Transverse colon (tissue), 4 donors: ENCODE data around the gene HDAC4. TPM values are rescaled to one million over a fixed set of nuclear protein-coding genes. Genes with fewer than 3 reads are reported as not detected.

ENCODE experiments used
- DNase-seq: peaks from one replicate; pipeline ENCODE4 v3.0.0-alpha.2; 2019
- H3K27ac ChIP-seq, 4 donors: fragments of 200-600 bp; sonication (generic); 2 replicates each; pipeline ENCODE4 v1.5.1; 2016 to 2018; ENCODE audit warnings: inconsistent platforms in 4 of 4
- H3K27me3 ChIP-seq: fragments of 200-600 bp; sonication (generic); 2 replicates; pipeline ENCODE4 v1.5.1; 2017; ENCODE audit warnings: inconsistent platforms
- H3K36me3 ChIP-seq, 4 donors: fragments of 200-600 bp; sonication (generic); 2 replicates each; pipeline ENCODE4 v1.5.1; 2017 to 2019; ENCODE audit warnings: inconsistent platforms in 4 of 4
- H3K4me1 ChIP-seq, 4 donors: fragments of 200-600 bp; sonication (generic); 2 replicates each; pipeline ENCODE4 v1.5.1; 2017 to 2020; ENCODE audit warnings: inconsistent platforms in 4 of 4
- H3K4me3 ChIP-seq, 4 donors: fragments of 200-600 bp; sonication (generic); 1 replicate in 1 of 4; 2 replicates in 3 of 4; pipeline versions ENCODE4 v1.5.1 to v1.6.1; 2017 to 2019; ENCODE audit warnings: inconsistent platforms in 4 of 4
- H3K9me3 ChIP-seq, 2 donors: fragments of 200-600 bp; sonication (generic); 2 replicates each; pipeline ENCODE4 v1.5.1; 2017 to 2019; ENCODE audit warnings: inconsistent platforms in 2 of 2
- CTCF ChIP-seq, 5 experiments: fragments of 200-600 bp in 3 of 5; fragments of 450-650 bp in 2 of 5; sonication (generic) in 3 of 5; IDR thresholded peaks; 1 replicate in 2 of 5; 2 replicates in 3 of 5; pipeline ENCODE4 v1.5.1; 2016 to 2017; ENCODE audit warnings: antibody characterized with exemption in 5 of 5, inconsistent platforms in 3 of 5, mild to moderate bottlenecking in 2 of 5, moderate library complexity in 1 of 5
- EP300 ChIP-seq: sonication (generic); formaldehyde crosslinking; IDR thresholded peaks from one replicate; pipeline ENCODE4 v1.6.1; 2017; ENCODE audit warnings: antibody characterized with exemption, low read depth
- POLR2A ChIP-seq: fragments of 450-650 bp; IDR thresholded peaks from one replicate; pipeline ENCODE4 v1.6.1; 2016; ENCODE audit warnings: antibody characterized with exemption, mild to moderate bottlenecking, moderate library complexity
- POLR2AphosphoS5 ChIP-seq, 3 donors: sonication (generic); formaldehyde crosslinking; IDR thresholded peaks; one replicate each; pipeline ENCODE4 v1.6.1; 2016; ENCODE audit warnings: antibody characterized with exemption in 3 of 3
- WGBS, 2 donors: methylation state at CpG; one replicate each; pipeline ENCODE4 v1.1.5; 2018; ENCODE audit warnings: low coverage in 1 of 2; 5-methylcytosine and 5-hydroxymethylcytosine counted together
- in situ Hi-C, 4 donors: fragments of 200-750 bp; cut with MboI; loops; one replicate each; pipeline versions ENCODE4 v1.15.0 to v1.15.1; 2017; ENCODE audit warnings: low sequenced_read_pairs in 3 of 4, low pct_ligation_motif_present in 1 of 4, low pct_unique_long_range_greater_than_20kb in 1 of 4
- intact Hi-C: fragments of 100-400 bp; cut with DNase I; formaldehyde crosslinking; loops from one replicate; pipeline ENCODE4 v1.15.1; 2023; ENCODE audit warnings: low total_unique reads
- total RNA-seq, 4 donors: library from RNA; depleted of rRNA; stranded (reverse); fragments of >200 nt; gene quantifications; one replicate each; pipeline ENCODE4 v1.1.0, GENCODE V29; 2016

HDAC4 gene
- total RNA-seq, 4 donors from 2014 or later, result 33.9 to 192 (median 112) TPM

- in situ Hi-C loops (no loop called here), intact Hi-C loops (loop anchor here (10.0 kb wide), 1 partner anchor 297 kb away; the partner anchor contains the start of gene HDAC4)
- DNase-seq, result no peak
- no peak overlapping the region for H3K4me3 ChIP-seq
- no peak for TF ChIP-seq POLR2A
- H3K27me3 ChIP-seq, result no peaks in the 10 kb centered on the region
- H3K4me1 ChIP-seq, result peaks cover 6 to 18% (median 10%) of the 10 kb centered on the region in 4 donors
- no peak overlapping the region for H3K27ac ChIP-seq
- WGBS, 2 donors, result 97% methylated on average over 26 of the region's 26 CpGs; no CpG with 5 or more reads in 1 of the 2 donors
- H3K36me3 ChIP-seq, result peaks cover 0 to 32% (median 2%) of the 10 kb centered on the region in 4 donors
- no peaks in the 10 kb centered on the region for H3K9me3 ChIP-seq
Measured at GRCh38 chr2:239107936-239108335, 292.9 kb downstream of the HDAC4 start.

GRCh38 chr2:239106966-239107365 lies 293.9 kb downstream of the HDAC4 start:
- no peak overlapping the region for H3K27ac ChIP-seq
- H3K36me3 ChIP-seq, result peaks cover 0 to 40% (median 6%) of the 10 kb centered on the region in 4 donors
- no peaks in the 10 kb centered on the region for H3K9me3 ChIP-seq
- DNase-seq, result no peak
- 86% methylated on average over 9 of the region's 9 CpGs; no CpG with 5 or more reads in 1 of the 2 donors for WGBS, 2 donors
- no peaks in the 10 kb centered on the region for H3K27me3 ChIP-seq
- in situ Hi-C loops (no loop called here), intact Hi-C loops (loop anchor here (10.0 kb wide), 1 partner anchor 298 kb away; the partner anchor contains the start of gene HDAC4)
- no peak overlapping the region for H3K4me3 ChIP-seq
- peaks cover 0 to 10% (median 6%) of the 10 kb centered on the region in 4 donors for H3K4me1 ChIP-seq
- TF ChIP-seq CTCF (IDR thresholded peaks at IDR 0.05) (no peak), EP300 (no peak)

GRCh38 chr2:239106314-239106908 lies 294.4 kb downstream of the HDAC4 start:
- H3K36me3 ChIP-seq, result peaks cover 0 to 37% (median 7%) of the 10 kb centered on the region in 4 donors
- 57 to 71% methylated on average over 1 to 11 of the region's 11 CpGs for WGBS, 2 donors
- no peaks in the 10 kb centered on the region for H3K27me3 ChIP-seq
- DNase-seq, result peak; percentile 44
- no peaks in the 10 kb centered on the region for H3K9me3 ChIP-seq
- H3K27ac ChIP-seq, result no peak overlapping the region
- intact Hi-C loops (loop anchor here (10.0 kb wide), 1 partner anchor 298 kb away; the partner anchor contains the start of gene HDAC4), in situ Hi-C loops (no loop called here)
- H3K4me3 ChIP-seq, result no peak overlapping the region
- peaks cover 0 to 6% (median 3%) of the 10 kb centered on the region in 4 donors for H3K4me1 ChIP-seq
- TF ChIP-seq POLR2AphosphoS5 (IDR thresholded peaks at IDR 0.05), result no peak
- TF ChIP-seq CTCF (IDR thresholded peaks at IDR 0.05), result peak in 4 of 5 experiments; percentile 29 to 43 (median 37)
- no peak for TF ChIP-seq EP300

GRCh38 chr2:239105234-239105633 lies 295.6 kb downstream of the HDAC4 start:
- Histone ChIP-seq H3K9me3 (no peaks in the 10 kb centered on the region), H3K27ac (no peak overlapping the region), H3K4me3 (no peak overlapping the region), H3K4me1 (no peaks in the 10 kb centered on the region), H3K36me3 (peaks cover 0 to 34% (median 11%) of the 10 kb centered on the region in 4 donors), H3K27me3 (no peaks in the 10 kb centered on the region)
- intact Hi-C loops (loop anchor here (10.0 kb wide), 1 partner anchor 300 kb away; the partner anchor contains the start of gene HDAC4), in situ Hi-C loops (no loop called here)
- no peak for TF ChIP-seq EP300
- no peak for TF ChIP-seq CTCF (IDR thresholded peaks at IDR 0.05)
- no peak for TF ChIP-seq POLR2AphosphoS5 (IDR thresholded peaks at IDR 0.05)
- no peak for TF ChIP-seq POLR2A
- WGBS, 2 donors, result 81% methylated on average over 12 of the region's 12 CpGs; no CpG with 5 or more reads in 1 of the 2 donors
- DNase-seq, result no peak
